ENCODE results near the gene SHB. TPM values are rescaled to one million over a fixed set of nuclear protein-coding genes. Genes with fewer than 3 reads are reported as not detected.

The SHB gene
- total and polyA plus RNA-seq, 2 of the 8 experiments (the other 6 are each of a cell fraction or from before 2014, with no cell fraction given): 4.1 to 12.6 TPM

DNA sequence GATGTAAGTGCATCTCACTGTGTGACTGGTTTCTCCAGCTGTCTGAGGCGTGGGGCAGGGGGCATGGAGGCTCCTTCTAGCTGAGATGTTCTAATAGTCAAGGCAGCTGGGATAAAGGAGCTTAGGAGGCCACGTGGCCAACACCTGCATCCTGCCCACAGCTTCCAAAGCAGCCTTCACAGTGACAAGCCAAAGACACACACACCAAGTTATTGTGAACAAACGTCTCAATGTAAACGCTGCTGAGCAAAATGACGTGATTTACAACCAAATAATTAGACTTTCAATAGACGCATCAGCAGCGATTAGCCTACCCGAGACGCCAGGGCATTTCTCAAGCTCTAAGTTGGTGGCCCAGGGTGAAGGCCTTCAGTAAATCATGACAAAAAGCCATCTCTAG lies 141.9 kb downstream of the SHB start (continued):
- TF ChIP-seq BRCA1 (IDR thresholded peaks at IDR 0.05; ENCODE audit: low read depth, low read length) (no peak), CBX5 (IDR thresholded peaks at IDR 0.05; ENCODE audit: low read depth, low read length) (no peak), EP300 (IDR thresholded peaks at IDR 0.05; ENCODE audit: borderline replicate concordance in 1 of 2, low read depth in 2 of 2, low read length in 2 of 2) (no peak), KDM5A (IDR thresholded peaks at IDR 0.05; ENCODE audit: low read length) (no peak), CTBP2 (IDR thresholded peaks at IDR 0.05; ENCODE audit: borderline replicate concordance, insufficient read depth, insufficient read length, low read length) (no peak), CREB1 (IDR thresholded peaks at IDR 0.05) (no peak), KDM4A (IDR thresholded peaks at IDR 0.05; ENCODE audit: low read depth, low read length, severe bottlenecking) (no peak)
